Measurements from ENCODE around the gene COX8C.

GRCh38 chr14:93320489-93320888, 26.5 kb upstream of the COX8C start:
- TF ChIP-seq ZNF121 (tag by site-specific recombination; IDR thresholded peaks at IDR 0.05) (no peak), MYNN (tag by site-specific recombination; IDR thresholded peaks at IDR 0.05; ENCODE audit: borderline replicate concordance) (no peak), REST (tag by site-specific recombination; IDR thresholded peaks at IDR 0.05) (no peak), ZBTB49 (tag by site-specific recombination; IDR thresholded peaks at IDR 0.05; ENCODE audit: low read depth) (no peak), ZBTB7A (tag by site-specific recombination; IDR thresholded peaks at IDR 0.05; ENCODE audit: low read depth) (no peak), BCL11B (tag by site-specific recombination; IDR thresholded peaks at IDR 0.05; ENCODE audit: low read depth) (no peak), PRDM10 (tag by site-specific recombination; IDR thresholded peaks at IDR 0.05) (no peak), SALL2 (tag by site-specific recombination; IDR thresholded peaks at IDR 0.05; ENCODE audit: borderline replicate concordance) (no peak), ZNF626 (tag by site-specific recombination; IDR thresholded peaks at IDR 0.05) (no peak)
- TF ChIP-seq, protein P1, sequence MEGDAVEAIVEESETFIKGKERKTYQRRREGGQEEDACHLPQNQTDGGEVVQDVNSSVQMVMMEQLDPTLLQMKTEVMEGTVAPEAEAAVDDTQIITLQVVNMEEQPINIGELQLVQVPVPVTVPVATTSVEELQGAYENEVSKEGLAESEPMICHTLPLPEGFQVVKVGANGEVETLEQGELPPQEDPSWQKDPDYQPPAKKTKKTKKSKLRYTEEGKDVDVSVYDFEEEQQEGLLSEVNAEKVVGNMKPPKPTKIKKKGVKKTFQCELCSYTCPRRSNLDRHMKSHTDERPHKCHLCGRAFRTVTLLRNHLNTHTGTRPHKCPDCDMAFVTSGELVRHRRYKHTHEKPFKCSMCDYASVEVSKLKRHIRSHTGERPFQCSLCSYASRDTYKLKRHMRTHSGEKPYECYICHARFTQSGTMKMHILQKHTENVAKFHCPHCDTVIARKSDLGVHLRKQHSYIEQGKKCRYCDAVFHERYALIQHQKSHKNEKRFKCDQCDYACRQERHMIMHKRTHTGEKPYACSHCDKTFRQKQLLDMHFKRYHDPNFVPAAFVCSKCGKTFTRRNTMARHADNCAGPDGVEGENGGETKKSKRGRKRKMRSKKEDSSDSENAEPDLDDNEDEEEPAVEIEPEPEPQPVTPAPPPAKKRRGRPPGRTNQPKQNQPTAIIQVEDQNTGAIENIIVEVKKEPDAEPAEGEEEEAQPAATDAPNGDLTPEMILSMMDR (tag by site-specific recombination; IDR thresholded peaks at IDR 0.05): no peak
- TF ChIP-seq, protein P2, sequence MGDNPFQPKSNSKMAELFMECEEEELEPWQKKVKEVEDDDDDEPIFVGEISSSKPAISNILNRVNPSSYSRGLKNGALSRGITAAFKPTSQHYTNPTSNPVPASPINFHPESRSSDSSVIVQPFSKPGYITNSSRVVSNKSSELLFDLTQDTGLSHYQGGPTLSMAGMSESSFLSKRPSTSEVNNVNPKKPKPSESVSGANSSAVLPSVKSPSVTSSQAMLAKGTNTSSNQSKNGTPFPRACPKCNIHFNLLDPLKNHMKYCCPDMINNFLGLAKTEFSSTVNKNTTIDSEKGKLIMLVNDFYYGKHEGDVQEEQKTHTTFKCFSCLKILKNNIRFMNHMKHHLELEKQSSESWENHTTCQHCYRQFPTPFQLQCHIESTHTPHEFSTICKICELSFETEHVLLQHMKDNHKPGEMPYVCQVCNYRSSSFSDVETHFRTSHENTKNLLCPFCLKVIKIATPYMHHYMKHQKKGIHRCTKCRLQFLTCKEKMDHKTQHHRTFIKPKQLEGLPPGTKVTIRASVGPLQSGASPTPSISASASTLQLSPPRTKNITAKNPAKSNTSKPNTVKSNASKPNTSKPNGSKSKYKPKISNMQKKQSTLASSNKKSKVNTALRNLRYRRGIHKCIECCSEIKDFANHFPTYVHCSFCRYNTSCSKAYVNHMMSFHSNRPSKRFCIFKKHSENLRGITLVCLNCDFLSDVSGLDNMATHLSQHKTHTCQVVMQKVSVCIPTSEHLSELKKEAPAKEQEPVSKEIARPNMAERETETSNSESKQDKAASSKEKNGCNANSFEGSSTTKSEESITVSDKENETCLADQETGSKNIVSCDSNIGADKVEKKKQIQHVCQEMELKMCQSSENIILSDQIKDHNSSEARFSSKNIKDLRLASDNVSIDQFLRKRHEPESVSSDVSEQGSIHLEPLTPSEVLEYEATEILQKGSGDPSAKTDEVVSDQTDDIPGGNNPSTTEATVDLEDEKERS (tag by site-specific recombination; IDR thresholded peaks at IDR 0.05): no peak

Measured in HEK293 (cell line).